Embryonic facial prominence (tissue), 1 donor: Measurements from ENCODE around the gene UBE2D4.

Experiments
- DNase-seq: peaks from one replicate; pipeline ENCODE4 v3.0.0-alpha.2; 2016; ENCODE audit errors: extremely low spot score

Gene UBE2D4

GRCh38 chr7:43906331-43907010 is 19.8 kb upstream of the UBE2D4 start, which contains the start of gene URGCP:
URGCP (minus strand) TSS chr7:43906596; CDS start chr7:43906575, 21 bp downstream.
- no peak for DNase-seq

- DNase-seq = no peak
Observed at GRCh38 chr7:43914795-43915194, 11.4 kb upstream of the UBE2D4 start.

DNA sequence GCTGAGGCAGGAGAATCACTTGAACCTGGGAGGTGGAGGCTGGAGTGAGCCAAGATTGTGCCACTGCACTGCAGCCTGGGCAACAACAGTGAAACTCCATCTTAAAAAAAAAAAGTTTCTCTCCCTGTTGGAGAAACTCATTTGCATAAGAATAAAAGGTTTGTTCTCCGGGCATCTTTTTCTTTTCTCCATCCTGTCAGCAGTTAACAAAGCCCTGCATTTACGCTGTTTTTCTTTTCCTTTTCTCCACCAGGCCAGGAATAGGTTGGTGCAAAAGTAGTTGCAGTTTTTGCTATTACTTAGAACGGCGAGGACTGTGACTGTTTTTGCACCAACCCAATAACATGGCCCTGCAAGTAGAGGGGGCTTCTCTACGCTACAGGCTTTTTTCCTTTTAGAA is 10.3 kb upstream of the UBE2D4 start:
- DNase-seq = no peak

DNA sequence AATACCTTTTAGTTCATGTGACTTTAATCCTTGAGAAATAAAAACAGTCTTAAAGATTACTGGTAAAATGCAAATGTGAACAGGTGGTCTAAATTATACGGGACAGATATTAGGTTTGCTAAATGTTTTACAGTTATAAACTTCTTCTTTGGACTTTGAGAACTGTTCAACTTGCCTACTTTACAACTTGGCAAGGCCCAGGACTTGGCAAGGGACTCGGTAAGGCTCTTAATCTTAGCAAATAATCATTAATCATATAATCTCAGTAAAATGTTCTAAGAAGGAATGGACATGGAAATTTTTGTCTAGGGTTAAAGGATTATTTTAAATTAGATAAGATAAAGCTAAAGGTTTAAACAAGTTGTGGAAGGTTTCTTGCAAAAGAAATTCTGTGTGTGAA is 4.8 kb upstream of the UBE2D4 start:
- no peak for DNase-seq

- no peak for DNase-seq
Observed at GRCh38 chr7:43922726-43923125, 3.5 kb upstream of the UBE2D4 start.

DNA sequence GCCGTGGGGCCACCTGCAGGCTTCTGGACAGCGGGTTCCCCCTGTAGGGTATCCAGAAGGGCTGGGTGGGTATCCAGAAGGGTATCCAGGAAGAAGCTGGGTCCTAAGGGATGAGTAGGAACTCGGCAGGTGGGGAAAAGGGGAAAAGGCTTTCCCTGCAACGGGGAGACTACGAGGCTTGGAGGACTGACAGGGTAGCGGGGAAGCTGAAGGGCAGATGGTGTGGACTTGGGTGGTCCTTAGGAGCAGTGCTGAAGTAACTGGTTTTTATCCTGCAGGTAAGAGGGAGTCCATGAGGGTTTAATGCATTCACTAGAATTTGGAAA is 525 bp downstream of the UBE2D4 start:
- DNase-seq = no peak

DNA sequence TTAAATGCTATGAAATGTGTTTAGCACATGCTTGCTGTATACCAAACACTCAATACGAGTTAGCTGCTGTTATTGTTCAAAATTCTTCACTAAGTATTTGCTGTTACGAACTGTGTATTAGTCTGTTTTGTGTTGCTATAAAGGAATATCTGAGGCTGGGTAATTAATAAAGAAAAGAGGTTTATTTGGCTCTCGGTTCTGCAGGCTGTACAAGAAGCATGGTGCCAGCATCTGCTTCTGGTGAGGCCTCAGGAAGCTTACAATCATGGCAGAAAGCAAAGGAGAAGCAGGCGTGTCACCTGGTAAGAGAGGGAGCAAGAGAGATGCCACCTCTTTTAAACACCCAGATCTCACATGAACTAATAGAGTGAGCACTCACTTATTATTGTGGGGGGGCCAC is 1.6 kb downstream of the UBE2D4 start:
- DNase-seq = no peak

DNA sequence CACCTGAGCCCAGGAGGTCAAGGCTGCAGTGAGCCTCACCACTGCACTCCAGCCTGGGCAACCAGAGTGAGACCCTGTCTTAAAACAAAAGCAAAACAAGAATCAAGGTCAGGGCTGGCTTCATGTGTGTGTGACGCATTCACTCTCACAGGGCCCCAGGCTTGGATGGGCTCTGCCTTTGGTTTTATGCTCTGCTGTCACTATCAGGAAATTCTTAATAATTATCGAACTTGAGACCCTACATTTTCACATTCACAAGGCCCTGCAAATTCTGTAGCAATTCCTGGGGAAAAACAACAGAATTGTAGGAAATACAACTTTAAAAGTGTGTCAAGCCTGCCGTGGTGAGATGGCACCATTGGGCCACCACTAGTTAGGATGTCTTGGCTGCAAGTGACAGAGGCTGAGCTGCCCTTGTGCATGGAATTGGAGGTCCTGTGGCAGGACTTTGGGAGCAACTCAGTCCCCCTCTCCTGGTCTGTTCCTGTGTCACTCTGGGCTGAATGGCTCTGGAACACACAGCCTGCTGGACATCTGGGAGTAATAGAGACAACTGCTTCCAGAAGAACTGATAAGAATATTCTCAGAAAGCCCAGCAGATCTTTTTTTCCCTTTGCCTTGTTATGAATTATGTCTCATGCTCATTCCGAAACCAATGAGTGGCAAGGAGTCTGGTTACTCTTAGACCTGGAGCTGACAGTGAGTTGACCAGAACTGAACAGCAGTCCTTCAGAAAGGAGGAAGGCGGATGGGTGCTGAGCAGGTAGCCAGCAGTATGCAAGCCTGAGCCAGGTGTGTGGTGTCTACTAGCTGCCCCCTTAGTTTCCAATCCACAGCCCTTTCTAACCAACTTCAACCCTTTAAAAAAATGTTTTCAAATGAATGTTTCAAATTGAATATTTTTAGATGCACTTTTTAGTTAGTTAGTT is 3.6 kb downstream of the UBE2D4 start:
- DNase-seq = no peak

GRCh38 chr7:43931346-43931745 is 5.1 kb downstream of the UBE2D4 start:
- no peak for DNase-seq

- no peak for DNase-seq
Observed at GRCh38 chr7:43933902-43934560, 7.8 kb downstream of the UBE2D4 start.

DNA sequence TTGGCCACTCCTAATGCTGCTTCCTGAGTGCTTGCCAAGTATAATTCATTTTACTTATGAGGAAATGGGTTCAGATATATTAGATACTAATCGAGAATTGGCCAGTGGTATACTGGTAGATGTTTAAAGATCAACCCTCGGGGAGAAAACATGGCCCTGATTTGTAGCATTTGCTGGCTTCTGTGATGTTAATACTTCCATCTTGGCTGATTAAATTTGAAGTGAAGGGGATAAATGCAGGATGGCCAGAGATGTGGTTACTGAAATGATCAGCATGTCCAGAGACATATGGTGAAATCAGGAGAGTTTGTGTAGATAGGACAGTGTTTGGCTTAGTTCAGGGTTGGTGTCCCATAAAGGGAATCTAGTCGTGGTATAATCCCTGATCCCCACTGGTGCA is 11.2 kb downstream of the UBE2D4 start:
- DNase-seq = no peak

DNA sequence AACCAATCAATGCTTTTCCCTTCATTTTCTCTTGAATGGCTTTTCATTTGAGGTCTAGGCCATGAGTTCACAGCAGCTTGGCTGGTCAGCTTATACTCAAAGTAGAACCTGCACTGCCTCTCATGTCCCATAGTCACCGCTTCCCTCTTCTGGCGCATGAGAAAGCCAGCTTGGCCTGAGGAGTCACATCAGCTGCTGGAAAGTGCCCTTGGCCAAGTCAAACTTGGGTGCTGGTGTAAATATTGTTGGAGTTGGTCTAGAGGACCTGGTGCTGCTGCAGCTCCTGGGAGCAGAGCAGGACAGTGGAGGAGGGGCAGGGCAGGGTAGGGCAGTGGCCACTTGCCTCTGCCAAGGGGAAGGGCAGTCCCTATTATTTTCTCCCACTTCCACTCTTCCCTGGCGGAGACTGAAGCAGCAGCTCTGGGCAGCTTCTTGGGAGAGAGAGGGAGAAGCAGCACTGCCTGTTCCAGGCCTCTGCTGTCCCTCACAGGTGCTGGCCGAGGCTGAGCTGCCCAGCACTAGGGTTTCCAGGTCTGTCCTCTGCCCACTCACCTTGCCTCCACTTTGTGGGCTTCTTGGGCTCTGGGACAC is 12.8 kb downstream of the UBE2D4 start:
- no peak for DNase-seq

- no peak for DNase-seq
Observed at GRCh38 chr7:43942250-43942649, 16.0 kb downstream of the UBE2D4 start.

- DNase-seq = no peak
Observed at GRCh38 chr7:43942997-43943396, 16.8 kb downstream of the UBE2D4 start.

- no peak for DNase-seq
Observed at GRCh38 chr7:43943417-43944187, 17.4 kb downstream of the UBE2D4 start.

DNA sequence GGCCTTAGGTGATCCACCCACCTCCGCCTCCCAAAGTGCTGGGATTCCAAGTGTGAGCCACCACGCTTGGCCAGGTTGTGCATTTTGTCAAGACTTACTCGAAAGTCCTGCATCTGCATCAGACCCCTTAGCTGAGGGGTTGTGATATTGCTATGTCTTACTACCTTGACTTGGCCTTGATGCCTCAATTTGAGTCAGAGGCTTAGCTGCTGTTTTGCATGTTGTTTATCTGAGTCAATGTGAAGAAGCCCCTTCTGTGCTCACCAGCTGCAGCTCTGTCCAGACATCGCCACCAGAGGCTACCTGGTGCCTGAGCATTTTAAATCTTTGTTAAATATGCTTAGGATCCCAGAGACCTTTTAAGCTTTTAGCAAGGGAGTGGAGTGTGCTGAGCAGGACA is 18.1 kb downstream of the UBE2D4 start:
- DNase-seq = no peak

DNA sequence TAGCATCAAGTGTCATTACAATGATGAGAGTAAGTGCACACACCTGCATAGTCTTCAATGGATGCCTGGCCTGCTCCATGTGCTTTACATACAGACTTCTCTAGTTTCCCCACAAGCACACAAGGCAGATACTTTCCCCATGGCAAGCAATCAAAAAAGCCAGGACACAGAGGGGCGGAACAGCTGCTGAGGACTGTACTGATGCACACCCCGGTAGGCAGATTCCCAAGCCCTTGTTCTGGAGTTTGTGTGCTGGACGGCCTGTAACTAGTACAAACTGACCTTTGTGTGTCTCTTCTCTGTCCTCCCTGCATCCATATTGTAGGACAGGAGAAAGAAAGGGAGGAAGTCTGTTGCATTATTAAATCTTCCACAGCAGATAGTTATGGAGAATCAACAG is 25.8 kb downstream of the UBE2D4 start:
- no peak for DNase-seq

GRCh38 chr7:43953071-43953470 is 26.8 kb downstream of the UBE2D4 start:
- DNase-seq = no peak

- DNase-seq = no peak
Observed at GRCh38 chr7:43954524-43955228, 28.4 kb downstream of the UBE2D4 start.

- no peak for DNase-seq
Observed at GRCh38 chr7:43956027-43956426, 29.8 kb downstream of the UBE2D4 start.

DNA sequence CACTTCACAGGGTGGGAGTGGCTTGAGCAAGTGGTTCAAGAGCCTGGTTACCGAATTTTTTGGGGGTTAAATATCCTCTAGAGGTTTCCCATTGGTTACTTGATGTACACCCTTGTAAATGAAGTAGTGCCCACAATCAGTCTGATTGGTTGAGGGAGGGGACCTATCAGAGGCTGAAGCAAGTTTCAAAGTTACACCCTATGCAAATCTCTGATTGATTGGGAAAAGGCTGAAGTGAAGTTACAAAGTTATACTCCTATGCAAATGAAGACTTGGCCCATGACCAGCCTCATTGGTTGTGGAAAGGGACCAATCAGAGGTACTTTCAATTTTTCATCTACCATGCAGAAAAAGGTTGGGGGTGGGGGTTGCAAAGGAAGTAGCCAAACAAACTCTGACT is 34.7 kb downstream of the UBE2D4 start:
- DNase-seq = no peak
